WI38 (cell line): Measurements from ENCODE around the gene PLEKHO2.

Experiments
- H3K4me3 ChIP-seq: 2 replicates; pipeline ENCODE4 v1.5.1; 2011; ENCODE audit warnings: low read depth, mild to moderate bottlenecking, control low read depth, low read length
- CTCF ChIP-seq: IDR thresholded peaks from 2 replicates; pipeline ENCODE4 v1.5.1; 2012; ENCODE audit warnings: low read depth, mild to moderate bottlenecking, control low read depth, low read length

The PLEKHO2 gene

DNA sequence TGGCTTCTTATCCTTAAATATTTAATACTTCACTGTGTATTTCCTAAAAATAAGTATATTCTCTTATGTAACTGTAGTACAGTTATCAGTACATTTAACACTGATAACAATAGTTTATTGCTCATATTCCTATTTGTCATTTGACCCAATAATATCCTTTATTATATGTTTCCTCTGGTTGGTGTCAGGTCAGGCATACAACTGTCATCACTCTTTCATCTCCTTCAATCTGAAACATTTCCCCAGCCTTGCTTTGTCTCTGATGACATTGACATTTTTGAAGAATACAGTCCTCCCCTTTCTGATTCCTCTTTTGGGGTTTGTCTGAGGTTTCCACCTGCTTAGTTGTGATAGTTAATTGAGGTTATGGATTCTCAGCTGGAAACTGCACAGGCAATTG, 27.8 kb downstream of the PLEKHO2 start:
- H3K4me3 ChIP-seq: no peak overlapping the region
- no peak for TF ChIP-seq CTCF

GRCh38 chr15:64870353-64870752, 28.6 kb downstream of the PLEKHO2 start:
- TF ChIP-seq CTCF: no peak
- no peak overlapping the region for H3K4me3 ChIP-seq

DNA sequence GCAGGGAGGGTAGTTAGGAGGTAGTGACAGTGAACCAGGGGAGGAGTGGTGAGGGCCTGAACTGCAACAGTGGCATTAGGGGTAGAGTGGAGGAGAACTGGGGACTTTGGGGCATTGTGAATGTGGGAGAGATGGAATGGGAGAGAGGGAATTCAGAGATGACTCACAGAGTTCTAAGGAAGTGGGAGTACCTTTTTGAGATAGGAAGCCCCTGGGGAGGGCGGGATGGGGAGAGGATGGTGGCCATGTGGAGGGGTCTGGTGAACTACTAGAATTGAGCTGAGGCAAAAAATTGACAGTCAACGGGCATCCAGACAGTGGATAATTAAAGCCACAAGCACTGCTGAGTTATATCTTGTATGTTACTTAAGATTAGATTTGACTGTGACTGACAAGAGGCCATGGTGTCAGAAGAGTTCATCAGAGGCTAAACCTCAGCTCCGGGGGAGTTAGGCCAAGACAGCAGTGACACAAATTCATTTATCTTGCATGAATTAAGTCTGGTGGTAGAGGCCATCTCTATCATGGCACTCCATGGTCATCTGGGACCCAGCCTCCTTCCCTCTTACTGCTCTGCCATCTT, 34.0 kb downstream of the PLEKHO2 start:
- no peak overlapping the region for H3K4me3 ChIP-seq
- no peak for TF ChIP-seq CTCF

DNA sequence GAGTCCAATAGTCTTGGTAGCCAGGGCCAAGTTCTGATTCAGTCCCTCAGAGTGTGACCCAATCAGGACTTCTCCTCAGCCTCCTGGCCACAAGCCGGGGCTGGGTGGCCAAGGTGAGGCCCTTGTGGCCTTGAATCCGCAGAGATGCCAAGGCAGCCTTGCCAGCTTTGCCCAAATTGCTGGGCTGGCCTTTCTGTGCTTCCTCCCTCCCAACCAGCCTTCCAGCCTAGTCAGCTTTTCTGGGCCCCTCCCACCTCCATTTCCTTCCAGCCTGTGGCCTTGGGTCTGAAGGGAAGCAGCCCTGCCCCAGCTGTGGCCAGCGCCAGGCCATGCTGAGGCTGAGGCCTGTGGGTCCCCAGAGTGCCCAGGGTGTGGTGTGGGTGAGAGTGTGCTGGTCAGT, 35.7 kb downstream of the PLEKHO2 start:
- no peak overlapping the region for H3K4me3 ChIP-seq
- TF ChIP-seq CTCF: no peak

DNA sequence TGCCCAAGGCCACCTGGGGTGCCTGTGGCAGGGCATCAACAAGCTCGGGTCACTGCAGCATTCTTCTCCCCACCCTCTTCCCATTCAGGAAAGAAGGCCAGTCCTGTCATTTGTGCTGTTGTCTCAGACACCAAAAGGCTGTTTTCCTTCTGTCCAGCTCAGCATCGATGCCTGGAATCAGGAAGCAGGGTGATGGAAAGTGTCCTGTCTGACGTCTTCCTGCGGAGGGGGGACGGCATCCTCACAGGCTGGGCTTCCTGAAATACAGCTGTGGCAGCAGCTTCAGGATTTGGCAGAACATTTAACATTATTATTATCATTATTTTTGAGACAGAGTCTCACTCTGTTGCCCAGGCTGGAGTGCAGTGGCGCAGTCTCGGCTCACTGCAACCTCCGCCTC, 37.0 kb downstream of the PLEKHO2 start:
- H3K4me3 ChIP-seq: no peak overlapping the region
- TF ChIP-seq CTCF: no peak

- no peak overlapping the region for H3K4me3 ChIP-seq
- no peak for TF ChIP-seq CTCF
Measured at GRCh38 chr15:64883100-64883581, 41.4 kb downstream of the PLEKHO2 start.

- TF ChIP-seq CTCF: no peak
Measured at GRCh38 chr15:64883997-64884511, 42.3 kb downstream of the PLEKHO2 start.

More at GRCh38 chr15:64883997-64884511, 42.3 kb downstream of the PLEKHO2 start:
- no peak overlapping the region for H3K4me3 ChIP-seq
